Fibroblast of peridontal ligament (primary cell): ENCODE data around the gene KIF6.

Experiments
- DNase-seq: peaks from one replicate; pipeline ENCODE4 v3.0.0-alpha.2; 2010; ENCODE audit errors: extremely low read depth

The KIF6 gene

GRCh38 chr6:39452306-39453145, 272.7 kb downstream of the KIF6 start:
- peak; percentile 62 for DNase-seq

GRCh38 chr6:39451831-39452230, 273.4 kb downstream of the KIF6 start:
- DNase-seq: no peak

- no peak for DNase-seq
Measured at GRCh38 chr6:39449022-39449421, 276.2 kb downstream of the KIF6 start.

- no peak for DNase-seq
Measured at GRCh38 chr6:39446909-39447308, 278.3 kb downstream of the KIF6 start.

GRCh38 chr6:39445667-39446066, 279.5 kb downstream of the KIF6 start:
- no peak for DNase-seq

GRCh38 chr6:39444479-39445019, 280.7 kb downstream of the KIF6 start:
- no peak for DNase-seq

- DNase-seq: no peak
Measured at GRCh38 chr6:39441986-39442385, 283.2 kb downstream of the KIF6 start.

GRCh38 chr6:39441301-39441700, 283.9 kb downstream of the KIF6 start:
- no peak for DNase-seq

- DNase-seq: no peak
Measured at GRCh38 chr6:39440039-39440426, 285.2 kb downstream of the KIF6 start.

- DNase-seq: no peak
Measured at GRCh38 chr6:39439342-39440038, 285.7 kb downstream of the KIF6 start.

GRCh38 chr6:39433630-39434029, 291.6 kb downstream of the KIF6 start:
- DNase-seq: no peak

- DNase-seq: peak; percentile 82
Measured at GRCh38 chr6:39432330-39433025, 292.7 kb downstream of the KIF6 start.

GRCh38 chr6:39430871-39431523, 294.2 kb downstream of the KIF6 start:
- DNase-seq: no peak

GRCh38 chr6:39430446-39430845, 294.8 kb downstream of the KIF6 start:
- no peak for DNase-seq

- DNase-seq: no peak
Measured at GRCh38 chr6:39428816-39429215, 296.4 kb downstream of the KIF6 start.

- DNase-seq: no peak
Measured at GRCh38 chr6:39428152-39428551, 297.1 kb downstream of the KIF6 start.

- peak; percentile 93 for DNase-seq
Measured at GRCh38 chr6:39426073-39426456, 299.1 kb downstream of the KIF6 start.

- DNase-seq: no peak
Measured at GRCh38 chr6:39425346-39426072, 299.7 kb downstream of the KIF6 start.

- DNase-seq: no peak
Measured at GRCh38 chr6:39424831-39425230, 300.4 kb downstream of the KIF6 start.

GRCh38 chr6:39422238-39422637, 303.0 kb downstream of the KIF6 start:
- DNase-seq: no peak
